H1 (cell line): ENCODE results near the gene TRIM60. TPM values are rescaled to one million over a fixed set of nuclear protein-coding genes. Genes with fewer than 3 reads are reported as not detected.

Experiments used
- CTCF ChIA-PET: fragments of 300-600 bp; sonication (Branson Sonifier 250); formaldehyde crosslinking; loops from one replicate; lab custom pipeline; 2021; ENCODE audit not compliant: partially characterized antibody; lab: Charles Lee
- POLR2A ChIA-PET: fragments of 300-600 bp; sonication (Branson Sonifier 250); formaldehyde crosslinking; loops from one replicate; lab custom pipeline; 2021; ENCODE audit warnings: inconsistent platforms; ENCODE audit not compliant: partially characterized antibody; lab: Charles Lee
- DNase-seq, 2 experiments: peaks; one replicate each; pipeline versions ENCODE4 v3.0.0 to v3.0.0-alpha.2; 2010 to 2022; ENCODE audit warnings: low spot score in 2 of 2, low read depth in 1 of 2, mixed read lengths in 1 of 2
- FAIRE-seq: peaks from 2 replicates; lab custom pipeline; 2011; peaks lifted over from hg19 to GRCh38; lab: Jason Lieb, UNC
- H2AFZ ChIP-seq: 2 replicates; pipeline ENCODE4 v1.8.1; 2012; ENCODE audit warnings: low read length, inconsistent platforms
- H2AK5ac ChIP-seq: 2 replicates; pipeline ENCODE4 v1.6.1; 2013; ENCODE audit warnings: low read depth, low read length
- H2BK120ac ChIP-seq: replicated peaks from 2 replicates; pipeline ENCODE3; 2013; ENCODE audit warnings: low read depth, low read length, inconsistent platforms
- H2BK12ac ChIP-seq: 2 replicates; pipeline ENCODE4 v1.6.1; 2013; ENCODE audit warnings: low read depth, low read length
- H2BK15ac ChIP-seq: 2 replicates; pipeline ENCODE4 v1.6.1; 2013; ENCODE audit warnings: low read length
- H2BK20ac ChIP-seq: 2 replicates; pipeline ENCODE4 v1.6.1; 2013; ENCODE audit warnings: low read length
- H2BK5ac ChIP-seq: 2 replicates; pipeline ENCODE4 v1.6.1; 2013; ENCODE audit warnings: low read depth, low read length
- H3K14ac ChIP-seq: 2 replicates; pipeline ENCODE4 v1.6.1; 2013; ENCODE audit warnings: inconsistent platforms; ENCODE audit not compliant: insufficient read length
- H3K18ac ChIP-seq: 2 replicates; pipeline ENCODE4 v1.6.1; 2013; ENCODE audit warnings: low read length; ENCODE audit errors: extremely low read depth
- H3K23ac ChIP-seq: 2 replicates; pipeline ENCODE4 v1.6.1; 2013; ENCODE audit warnings: inconsistent platforms; ENCODE audit not compliant: insufficient read length
- H3K23me2 ChIP-seq: 2 replicates; pipeline ENCODE4 v1.6.1; 2013; ENCODE audit warnings: low read depth, low read length
- H3K27ac ChIP-seq: 2 replicates; pipeline ENCODE4 v1.6.1; 2011; ENCODE audit warnings: low read depth, low read length, inconsistent platforms
- H3K27me3 ChIP-seq, 4 experiments: replicated peaks in 1 of 4; 1 replicate in 1 of 4; 2 replicates in 3 of 4; pipeline versions ENCODE4 v1.6.1 to v1.8.1; 2011 to 2013; ENCODE audit warnings: low read length in 3 of 4, mild to moderate bottlenecking in 3 of 4, inconsistent platforms in 2 of 4, mixed read lengths in 2 of 4, moderate library complexity in 1 of 4; ENCODE audit not compliant: control insufficient read depth in 3 of 4, insufficient read depth in 3 of 4; ENCODE audit errors: extremely low read depth in 1 of 4
- H3K36me3 ChIP-seq, 4 experiments: 2 replicates each; pipeline versions ENCODE4 v1.6.1 to v1.8.1; 2011 to 2013; ENCODE audit warnings: mild to moderate bottlenecking in 4 of 4, low read length in 3 of 4, moderate library complexity in 2 of 4, control low read depth in 1 of 4, inconsistent platforms in 1 of 4; ENCODE audit not compliant: insufficient read depth in 4 of 4, control insufficient read depth in 2 of 4
- H3K4ac ChIP-seq: replicated peaks from 2 replicates; pipeline ENCODE3; 2013; ENCODE audit warnings: low read length, low read depth, mixed read lengths, inconsistent platforms; ENCODE audit not compliant: insufficient read length
- H3K4me1 ChIP-seq, 4 experiments: replicated peaks in 1 of 4; 1 replicate in 1 of 4; 2 replicates in 3 of 4; pipeline versions ENCODE4 v1.6.1 to v1.8.1; 2011 to 2013; ENCODE audit warnings: low read length in 3 of 4, inconsistent platforms in 2 of 4, mixed read lengths in 1 of 4; ENCODE audit not compliant: insufficient read depth in 4 of 4, control insufficient read depth in 3 of 4
- H3K4me2 ChIP-seq, 2 experiments: 2 replicates each; pipeline versions ENCODE4 v1.6.1 to v1.8.1; 2011 to 2013; ENCODE audit warnings: low read depth in 2 of 2, low read length in 2 of 2, control low read depth in 1 of 2, inconsistent platforms in 1 of 2, mild to moderate bottlenecking in 1 of 2; ENCODE audit not compliant: insufficient read depth in 1 of 2
- H3K4me3 ChIP-seq, 4 experiments: fragments of 200-600, 300-600 bp in 1 of 4; sonication (generic), shearing (Covaris generic), sonication (Bioruptor Twin) in 1 of 4; 2 replicates each; pipeline versions ENCODE4 v1.5.1 to v1.8.1; 2011 to 2016; ENCODE audit warnings: low read length in 4 of 4, low read depth in 3 of 4, control low read depth in 2 of 4, inconsistent platforms in 2 of 4, mild to moderate bottlenecking in 2 of 4, mixed read lengths in 1 of 4, moderate library complexity in 1 of 4; ENCODE audit not compliant: insufficient read depth in 2 of 4; ENCODE audit errors: extremely low read depth in 1 of 4
- H3K56ac ChIP-seq: replicated peaks from 2 replicates; pipeline ENCODE3; 2013; ENCODE audit warnings: low read depth, mild to moderate bottlenecking, mixed read lengths, low read length, inconsistent platforms; ENCODE audit not compliant: insufficient read length
- H3K79me1 ChIP-seq: 2 replicates; pipeline ENCODE4 v1.6.1; 2013; ENCODE audit warnings: low read depth, low read length, control low read depth
- H3K79me2 ChIP-seq, 2 experiments: 2 replicates each; pipeline versions ENCODE4 v1.6.1 to v1.8.1; 2012 to 2013; ENCODE audit warnings: low read length in 2 of 2, mild to moderate bottlenecking in 2 of 2, inconsistent platforms in 1 of 2; ENCODE audit not compliant: insufficient read depth in 2 of 2, control insufficient read depth in 1 of 2
- H3K9ac ChIP-seq, 4 experiments: replicated peaks in 1 of 4; 1 replicate in 1 of 4; 2 replicates in 3 of 4; pipeline versions ENCODE4 v1.6.1 to v1.8.1; 2011 to 2013; ENCODE audit warnings: low read depth in 3 of 4, low read length in 3 of 4, control low read depth in 2 of 4, mild to moderate bottlenecking in 2 of 4, moderate library complexity in 2 of 4, inconsistent platforms in 1 of 4; ENCODE audit errors: extremely low read depth in 1 of 4
- H3K9me3 ChIP-seq, 2 experiments: 2 replicates each; pipeline versions ENCODE4 v1.6.1 to v1.8.1; 2012 to 2013; ENCODE audit warnings: mild to moderate bottlenecking in 2 of 2, moderate library complexity in 2 of 2, control low read depth in 1 of 2, inconsistent platforms in 1 of 2, low read depth in 1 of 2, low read length in 1 of 2, mixed read lengths in 1 of 2; ENCODE audit not compliant: insufficient read depth in 2 of 2
- H4K20me1 ChIP-seq, 2 experiments: replicated peaks in 1 of 2; 2 replicates each; pipeline versions ENCODE3 to v1.8.1; 2011 to 2013; ENCODE audit warnings: inconsistent platforms in 2 of 2, low read length in 2 of 2, mild to moderate bottlenecking in 1 of 2; ENCODE audit not compliant: insufficient read depth in 2 of 2, control insufficient read depth in 1 of 2
- H4K5ac ChIP-seq: 2 replicates; pipeline ENCODE4 v1.6.1; 2013; ENCODE audit warnings: low read length, low read depth, mixed read lengths, inconsistent platforms; ENCODE audit not compliant: insufficient read length
- H4K8ac ChIP-seq: 2 replicates; pipeline ENCODE4 v1.8.0; 2013; ENCODE audit warnings: mild to moderate bottlenecking, moderate library complexity, low read length, inconsistent platforms; ENCODE audit not compliant: insufficient read depth; ENCODE audit errors: extremely low read depth
- H4K91ac ChIP-seq: replicated peaks from 2 replicates; pipeline ENCODE3; 2013; ENCODE audit warnings: low read length, mixed read lengths, inconsistent platforms; ENCODE audit not compliant: insufficient read length
- CBX5 ChIP-seq: fragments of 300-800, 300-1000 bp; sonication (generic); IDR thresholded peaks from 2 replicates; pipeline ENCODE4 v1.7.1; 2016; ENCODE audit warnings: antibody characterized with exemption, low read length, low read depth
- SIRT6 ChIP-seq: IDR thresholded peaks from one replicate; pipeline ENCODE4 v1.7.1; 2012; ENCODE audit warnings: low read length, inconsistent platforms
- WGBS, 2 experiments: shearing (Covaris generic) in 1 of 2; methylation state at CpG; one replicate each; pipeline versions ENCODE4 v1.1.6 to v1.1.7; 2013 to 2015; ENCODE audit warnings: low lambda C conversion rate in 2 of 2, mixed read lengths in 2 of 2, inconsistent platforms in 1 of 2, low coverage in 1 of 2, missing lambda C conversion rate in 1 of 2; ENCODE audit not compliant: insufficient replicate concordance in 2 of 2, insufficient coverage in 1 of 2, insufficient read length in 1 of 2; ENCODE audit errors: extremely low coverage in 1 of 2, missing lambda C conversion rate in 1 of 2; 5-methylcytosine and 5-hydroxymethylcytosine counted together
- polyA plus RNA-seq, 7 experiments: library from polyadenylated mRNA; depleted of rRNA in 3 of 7; stranded (reverse) in 5 of 7; unstranded in 2 of 7; fragments of >200 nt in 5 of 7; fragments of 200-250 nt in 2 of 7; gene quantifications; 1 replicate in 5 of 7; 2 replicates in 1 of 7; 4 replicates in 1 of 7; pipeline versions ENCODE4 v1.2.1 to v1.2.3, GENCODE V29; 2011 to 2013; ENCODE audit warnings: missing spikeins in 2 of 7, mixed read lengths in 2 of 7
- total RNA-seq: library from RNA; stranded (reverse); fragmentation: NEBNext Ultra II Directional; extraction: Animal tissue kit (Norgen Biotek cat#: 25700); gene quantifications from 2 replicates; pipeline ENCODE4 v1.2.1, GENCODE V29; 2021

Gene TRIM60
- total and polyA plus RNA-seq, 2 of the 8 experiments (the other 6 are each of a cell fraction or from before 2014, with no cell fraction given) = not detected

DNA sequence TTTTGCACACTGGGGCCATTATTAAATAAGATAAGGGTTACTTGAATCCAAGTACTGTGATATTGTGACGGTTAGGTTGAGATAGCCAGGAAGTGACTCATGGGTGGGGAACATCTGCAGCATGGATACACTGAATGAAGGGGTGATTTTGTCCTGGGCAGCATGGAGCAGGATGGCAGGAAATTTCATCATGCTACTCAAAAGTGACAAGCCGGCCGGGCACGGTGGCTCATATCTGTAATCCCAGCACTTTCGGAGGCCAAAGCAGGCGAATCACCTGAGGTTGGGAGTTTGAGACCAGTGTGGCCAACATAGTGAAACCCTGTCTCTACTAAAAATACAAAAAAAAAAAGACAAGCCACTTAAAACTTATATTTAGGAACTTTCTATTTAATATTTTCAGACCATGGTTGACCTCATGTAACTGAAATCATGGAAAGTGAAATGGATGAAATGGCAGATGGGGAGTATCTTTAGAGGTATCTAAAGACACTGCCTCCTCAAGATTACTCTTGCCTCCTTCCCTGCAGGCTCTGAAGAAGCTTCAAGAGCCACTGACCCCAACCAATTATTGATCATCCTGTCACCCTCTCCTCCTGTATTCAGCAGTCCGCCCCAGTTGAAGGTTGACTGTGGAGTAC, 3.9 kb upstream of the TRIM60 start:
- POLR2A ChIA-PET = no interaction called here
- Histone ChIP-seq H2BK20ac (no peak overlapping the region), H3K27me3 (no peaks in the 10 kb centered on the region), H2BK15ac (no peak overlapping the region), H3K4ac (no peak overlapping the region), H3K36me3 (no peaks in the 10 kb centered on the region), H3K23me2 (no peaks in the 10 kb centered on the region), H4K5ac (no peak overlapping the region), H3K23ac (no peak overlapping the region), H3K9me3 (no peaks in the 10 kb centered on the region; a peak in 1 of 4 replicates), H3K4me3 (no peak overlapping the region), H3K9ac (no peak overlapping the region), H3K27ac (no peak overlapping the region), H3K56ac (no peak overlapping the region), H4K8ac (no peak overlapping the region)
- no peak for DNase-seq
- TF ChIP-seq SIRT6 (no peak), CBX5 (no peak)
- TF ChIP-seq, all 59 proteins: peak for 0
- CTCF ChIA-PET = interaction anchor here (0.8 to 4.4 kb wide), 2 partner anchors 11 to 95 kb away, joined by 3 to 14 read pairs; no protein-coding TSS in a partner anchor
- no peak overlapping the region for H2BK12ac ChIP-seq
- no peak overlapping the region for H4K91ac ChIP-seq
- no peak overlapping the region for H3K14ac ChIP-seq
- H2AK5ac ChIP-seq = no peak overlapping the region
- no peak overlapping the region for H2BK5ac ChIP-seq
- no peaks in the 10 kb centered on the region for H4K20me1 ChIP-seq
- no peaks in the 10 kb centered on the region for H3K79me1 ChIP-seq
- H2AFZ ChIP-seq = no peak overlapping the region; the same call in 1 of the 2 replicates
- H3K79me2 ChIP-seq = no peaks in the 10 kb centered on the region
- no peak overlapping the region for H3K18ac ChIP-seq
- H2BK120ac ChIP-seq = no peak overlapping the region
- no peak for FAIRE-seq
- no peak overlapping the region for H3K4me2 ChIP-seq
- 95% methylated on average over 7 of the region's 7 CpGs; no CpG with 5 or more reads in 1 of the 2 experiments for WGBS, 2 experiments
- H3K4me1 ChIP-seq = no peaks in the 10 kb centered on the region
